Thoracic aorta (tissue), 2 donors: ENCODE results near the gene PTPRN2. TPM values are rescaled to one million over a fixed set of nuclear protein-coding genes. Genes with fewer than 3 reads are reported as not detected.
"Not testable (repeated sequence)": the region's sequence is repeated elsewhere in the genome, so short reads cannot be mapped to it uniquely, and the experiment has no call there.

Experiments
- ATAC-seq: fragments of 150-250 bp; one replicate; pipeline ENCODE4 v1.8.0; 2017; ENCODE audit warnings: low read depth; ENCODE audit not compliant: insufficient number of reproducible peaks, low FRiP score
- DNase-seq: peaks from one replicate; pipeline ENCODE4 v3.0.0-alpha.2; 2020; ENCODE audit warnings: low spot score
- H3K27ac ChIP-seq, 2 donors: fragments of 200-600 bp; sonication (generic); 1 replicate in 1 of 2; 2 replicates in 1 of 2; pipeline ENCODE4 v1.5.1; 2016; ENCODE audit warnings: mild to moderate bottlenecking in 2 of 2, moderate library complexity in 2 of 2
- H3K27me3 ChIP-seq: fragments of 200-600 bp; sonication (generic); replicated peaks from 2 replicates; pipeline ENCODE4 v1.6.0; 2016; ENCODE audit warnings: mild to moderate bottlenecking; ENCODE audit not compliant: insufficient read depth
- H3K36me3 ChIP-seq: fragments of 200-600 bp; sonication (generic); one replicate; pipeline ENCODE4 v1.5.1; 2016
- H3K4me1 ChIP-seq, 2 donors: fragments of 200-600 bp; sonication (generic); 1 replicate in 1 of 2; 2 replicates in 1 of 2; pipeline versions ENCODE4 v1.5.1 to v1.6.0; 2016; ENCODE audit warnings: low read depth in 2 of 2, mild to moderate bottlenecking in 1 of 2; ENCODE audit not compliant: control insufficient read depth in 1 of 2
- H3K4me3 ChIP-seq: fragments of 200-600 bp; sonication (generic); 2 replicates; pipeline ENCODE4 v1.5.1; 2016; ENCODE audit warnings: mild to moderate bottlenecking
- H3K9me3 ChIP-seq: fragments of 200-600 bp; sonication (generic); 2 replicates; pipeline ENCODE4 v1.5.1; 2016
- CTCF ChIP-seq: fragments of 200-600 bp; sonication (generic); IDR thresholded peaks from one replicate; pipeline ENCODE4 v1.5.1; 2019; ENCODE audit warnings: antibody characterized with exemption
- total RNA-seq, 2 donors: library from RNA; depleted of rRNA; stranded (reverse); fragments of >200 nt; gene quantifications; one replicate each; pipeline versions ENCODE4 v1.1.0 to v1.2.3, GENCODE V29; 2016

PTPRN2 gene
- total RNA-seq, 2 donors from 2014 or later = 2.2 to 3.1 TPM

GRCh38 chr7:157704365-157704764, 883.3 kb downstream of the PTPRN2 start:
- H3K36me3 ChIP-seq = no peaks in the 10 kb centered on the region
- H3K4me1 ChIP-seq = no peaks in the 10 kb centered on the region
- H3K4me3 ChIP-seq = no peak overlapping the region
- no peaks in the 10 kb centered on the region for H3K9me3 ChIP-seq
- DNase-seq (no peak), ATAC-seq (no peak)
- TF ChIP-seq CTCF = no peak
- no peaks in the 10 kb centered on the region for H3K27me3 ChIP-seq
- no peak overlapping the region for H3K27ac ChIP-seq

- H3K4me1 ChIP-seq = no peaks in the 10 kb centered on the region
- no peaks in the 10 kb centered on the region for H3K27me3 ChIP-seq
- ATAC-seq (no peak), DNase-seq (no peak)
- H3K4me3 ChIP-seq = no peak overlapping the region
- no peaks in the 10 kb centered on the region for H3K9me3 ChIP-seq
- no peak overlapping the region for H3K27ac ChIP-seq
- H3K36me3 ChIP-seq = no peaks in the 10 kb centered on the region
- TF ChIP-seq CTCF = no peak
Observed at GRCh38 chr7:157703534-157704195, 884.0 kb downstream of the PTPRN2 start.

GRCh38 chr7:157703131-157703530, 884.5 kb downstream of the PTPRN2 start:
- Histone ChIP-seq H3K9me3 (no peaks in the 10 kb centered on the region), H3K36me3 (no peaks in the 10 kb centered on the region), H3K4me3 (no peak overlapping the region), H3K4me1 (no peaks in the 10 kb centered on the region), H3K27ac (no peak overlapping the region), H3K27me3 (no peaks in the 10 kb centered on the region)
- TF ChIP-seq CTCF = no peak
- DNase-seq (no peak), ATAC-seq (no peak)

- H3K27ac ChIP-seq = no peak overlapping the region
- H3K36me3 ChIP-seq = no peaks in the 10 kb centered on the region
- no peaks in the 10 kb centered on the region for H3K4me1 ChIP-seq
- no peak for TF ChIP-seq CTCF
- no peak overlapping the region for H3K4me3 ChIP-seq
- ATAC-seq (no peak), DNase-seq (no peak)
- H3K9me3 ChIP-seq = no peaks in the 10 kb centered on the region
- H3K27me3 ChIP-seq = no peaks in the 10 kb centered on the region
Observed at GRCh38 chr7:157702311-157703023, 885.2 kb downstream of the PTPRN2 start.

- H3K4me1 ChIP-seq, H3K36me3 ChIP-seq, H3K9me3 ChIP-seq, H3K27ac ChIP-seq, ATAC-seq, DNase-seq, H3K4me3 ChIP-seq, H3K27me3 ChIP-seq: not testable (repeated sequence)
Observed at GRCh38 chr7:157701395-157702180, 886.0 kb downstream of the PTPRN2 start.
